GM12878 (cell line): ENCODE results near the gene APBB1IP. TPM values are rescaled to one million over a fixed set of nuclear protein-coding genes. Genes with fewer than 3 reads are reported as not detected.

ENCODE experiments used
- BMI1 ChIP-seq: fragments of 450-650 bp; IDR thresholded peaks from 2 replicates; pipeline ENCODE4 v1.6.1; 2016; ENCODE audit warnings: mild to moderate bottlenecking, moderate library complexity, borderline replicate concordance
- CBFB ChIP-seq: IDR thresholded peaks from 2 replicates; pipeline ENCODE4 v1.6.1; 2016; ENCODE audit warnings: antibody characterized with exemption, low read depth
- ETV6 ChIP-seq, 2 experiments: fragments of 450-650 bp in 1 of 2; IDR thresholded peaks in 1 of 2; conservative IDR thresholded peaks in 1 of 2; 2 replicates each; pipeline ENCODE4 v1.6.1; 2014; ENCODE audit warnings: antibody characterized with exemption in 1 of 2, borderline replicate concordance in 1 of 2, low read depth in 1 of 2, mild to moderate bottlenecking in 1 of 2, moderate library complexity in 1 of 2
- FOXK2 ChIP-seq: fragments of 450-650 bp; IDR thresholded peaks from 2 replicates; pipeline ENCODE4 v1.6.1; 2017; ENCODE audit warnings: mild to moderate bottlenecking, moderate library complexity
- HDGF ChIP-seq: fragments of 450-650 bp; IDR thresholded peaks from 2 replicates; pipeline ENCODE4 v1.6.1; 2016; ENCODE audit warnings: antibody characterized with exemption
- IKZF1 ChIP-seq: fragments of 450-650 bp; conservative IDR thresholded peaks from 2 replicates; pipeline ENCODE4 v1.6.1; 2017; ENCODE audit warnings: antibody characterized with exemption, mild to moderate bottlenecking
- IKZF2 ChIP-seq, 2 experiments: fragments of 450-650 bp; IDR thresholded peaks; 2 replicates each; pipeline ENCODE4 v1.6.1; 2017; ENCODE audit warnings: mild to moderate bottlenecking in 2 of 2, moderate library complexity in 2 of 2
- POLR2AphosphoS5 ChIP-seq: IDR thresholded peaks from 2 replicates; pipeline ENCODE4 v1.6.1; 2011; ENCODE audit warnings: mild to moderate bottlenecking, low read length, inconsistent platforms
- SMARCA5 ChIP-seq: fragments of 450-650 bp; IDR thresholded peaks from 2 replicates; pipeline ENCODE4 v1.6.1; 2017; ENCODE audit warnings: mild to moderate bottlenecking
- SPI1 ChIP-seq: IDR thresholded peaks from 2 replicates; pipeline ENCODE4 v1.6.1; 2011; ENCODE audit warnings: low read depth, mild to moderate bottlenecking, low read length, moderate library complexity, borderline replicate concordance; ENCODE audit not compliant: insufficient read depth
- polyA plus RNA-seq, 11 experiments: library from polyadenylated mRNA; depleted of rRNA in 4 of 11; unstranded in 6 of 11; stranded (reverse) in 5 of 11; fragments of >200 nt; fragmentation: Nextera tagmentation in 4 of 11; fragmentation: Illumina TruSeq in 1 of 11; extraction: Ambion mirVana in 4 of 11; extraction: Trizol in 1 of 11; gene quantifications; 1 replicate in 1 of 11; 2 replicates in 10 of 11; pipeline versions ENCODE4 v1.2.1 to v1.2.3, GENCODE V29; 2011 to 2016; ENCODE audit warnings: inconsistent platforms in 2 of 11, missing spikeins in 2 of 11, low read depth in 1 of 11
- total RNA-seq, 4 experiments: library from RNA; depleted of rRNA in 3 of 4; stranded (reverse); fragments of >200 nt in 3 of 4; fragmentation: Illumina TruSeq in 1 of 4; extraction: Trizol in 1 of 4; gene quantifications; 2 replicates each; pipeline versions ENCODE4 v1.2.1 to v1.2.3, GENCODE V29; 2013 to 2021
- TF ChIP-seq, protein P1 (sequence below), 3 experiments: IDR thresholded peaks in 2 of 3; conservative IDR thresholded peaks in 1 of 3; 2 replicates each; pipeline ENCODE4 v1.5.1; 2011; ENCODE audit warnings: low read depth in 3 of 3, low read length in 3 of 3, mild to moderate bottlenecking in 3 of 3, control low read depth in 2 of 3, moderate library complexity in 2 of 3, inconsistent platforms in 1 of 3, mixed read lengths in 1 of 3; ENCODE audit not compliant: control insufficient read depth in 2 of 3, insufficient read depth in 1 of 3; ENCODE audit errors: extremely low read depth in 1 of 3
- TF ChIP-seq, protein P2 (sequence below): fragments of 450-650 bp; IDR thresholded peaks from 2 replicates; pipeline ENCODE4 v1.6.1; 2017; ENCODE audit warnings: low read depth, mild to moderate bottlenecking, moderate library complexity
- TF ChIP-seq, protein P3 (sequence below): IDR thresholded peaks from 2 replicates; pipeline ENCODE4 v1.6.1; 2011; ENCODE audit warnings: low read depth, mild to moderate bottlenecking, low read length, moderate library complexity, borderline replicate concordance; ENCODE audit errors: extremely low read depth

The APBB1IP gene
- total and polyA plus RNA-seq, 10 of the 15 experiments (the other 5 are each of a cell fraction or from before 2014, with no cell fraction given) = 7.3 to 67.4 (median 19.9) TPM

DNA sequence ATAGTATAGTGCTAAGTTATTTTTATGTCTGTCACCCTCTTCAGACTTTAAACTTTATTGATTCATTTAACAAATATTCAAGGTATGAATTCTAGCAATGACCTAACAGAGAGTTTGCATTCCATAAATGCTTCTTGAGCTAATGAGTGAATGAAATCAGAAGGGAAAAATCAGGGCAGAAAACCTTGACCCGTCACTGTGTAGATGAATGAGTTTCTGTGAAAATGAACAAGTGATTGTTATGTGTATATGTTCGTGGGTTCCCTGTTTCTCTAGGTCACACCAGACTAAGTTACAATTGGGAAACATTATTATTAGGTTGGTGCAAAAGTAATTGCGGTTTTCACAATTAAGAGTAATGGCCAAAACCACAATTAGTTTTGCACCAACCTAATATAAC is 30.1 kb downstream of the APBB1IP start (continued):
- no peak for TF ChIP-seq SMARCA5
- no peak for TF ChIP-seq HDGF
- no peak for TF ChIP-seq ETV6 (conservative IDR thresholded peaks at IDR 0.05 in 1 of 2, IDR thresholded peaks at IDR 0.05 in 1 of 2; ENCODE audit: borderline replicate concordance in 1 of 2, low read depth in 1 of 2)
- no peak for TF ChIP-seq FOXK2
- no peak for TF ChIP-seq POLR2AphosphoS5
- no peak for TF ChIP-seq BMI1
- TF ChIP-seq, protein P1, sequence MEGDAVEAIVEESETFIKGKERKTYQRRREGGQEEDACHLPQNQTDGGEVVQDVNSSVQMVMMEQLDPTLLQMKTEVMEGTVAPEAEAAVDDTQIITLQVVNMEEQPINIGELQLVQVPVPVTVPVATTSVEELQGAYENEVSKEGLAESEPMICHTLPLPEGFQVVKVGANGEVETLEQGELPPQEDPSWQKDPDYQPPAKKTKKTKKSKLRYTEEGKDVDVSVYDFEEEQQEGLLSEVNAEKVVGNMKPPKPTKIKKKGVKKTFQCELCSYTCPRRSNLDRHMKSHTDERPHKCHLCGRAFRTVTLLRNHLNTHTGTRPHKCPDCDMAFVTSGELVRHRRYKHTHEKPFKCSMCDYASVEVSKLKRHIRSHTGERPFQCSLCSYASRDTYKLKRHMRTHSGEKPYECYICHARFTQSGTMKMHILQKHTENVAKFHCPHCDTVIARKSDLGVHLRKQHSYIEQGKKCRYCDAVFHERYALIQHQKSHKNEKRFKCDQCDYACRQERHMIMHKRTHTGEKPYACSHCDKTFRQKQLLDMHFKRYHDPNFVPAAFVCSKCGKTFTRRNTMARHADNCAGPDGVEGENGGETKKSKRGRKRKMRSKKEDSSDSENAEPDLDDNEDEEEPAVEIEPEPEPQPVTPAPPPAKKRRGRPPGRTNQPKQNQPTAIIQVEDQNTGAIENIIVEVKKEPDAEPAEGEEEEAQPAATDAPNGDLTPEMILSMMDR (IDR thresholded peaks at IDR 0.05 in 2 of 3, conservative IDR thresholded peaks at IDR 0.05 in 1 of 3; ENCODE audit: control insufficient read depth in 2 of 3, extremely low read depth in 1 of 3, insufficient read depth in 1 of 3, low read depth in 3 of 3, low read length in 3 of 3) = no peak
- TF ChIP-seq SPI1 = no peak
- TF ChIP-seq, protein P2, sequence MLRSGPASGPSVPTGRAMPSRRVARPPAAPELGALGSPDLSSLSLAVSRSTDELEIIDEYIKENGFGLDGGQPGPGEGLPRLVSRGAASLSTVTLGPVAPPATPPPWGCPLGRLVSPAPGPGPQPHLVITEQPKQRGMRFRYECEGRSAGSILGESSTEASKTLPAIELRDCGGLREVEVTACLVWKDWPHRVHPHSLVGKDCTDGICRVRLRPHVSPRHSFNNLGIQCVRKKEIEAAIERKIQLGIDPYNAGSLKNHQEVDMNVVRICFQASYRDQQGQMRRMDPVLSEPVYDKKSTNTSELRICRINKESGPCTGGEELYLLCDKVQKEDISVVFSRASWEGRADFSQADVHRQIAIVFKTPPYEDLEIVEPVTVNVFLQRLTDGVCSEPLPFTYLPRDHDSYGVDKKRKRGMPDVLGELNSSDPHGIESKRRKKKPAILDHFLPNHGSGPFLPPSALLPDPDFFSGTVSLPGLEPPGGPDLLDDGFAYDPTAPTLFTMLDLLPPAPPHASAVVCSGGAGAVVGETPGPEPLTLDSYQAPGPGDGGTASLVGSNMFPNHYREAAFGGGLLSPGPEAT = 0 out of 2 replicates have a peak, but pooled peaks have one; percentile 17
- TF ChIP-seq IKZF2 (IDR thresholded peaks at IDR 0.05) = peak in 1 of 2 experiments; percentile 13; a peak in 1 of 4 replicates
- no peak for TF ChIP-seq CBFB
- TF ChIP-seq, protein P3, sequence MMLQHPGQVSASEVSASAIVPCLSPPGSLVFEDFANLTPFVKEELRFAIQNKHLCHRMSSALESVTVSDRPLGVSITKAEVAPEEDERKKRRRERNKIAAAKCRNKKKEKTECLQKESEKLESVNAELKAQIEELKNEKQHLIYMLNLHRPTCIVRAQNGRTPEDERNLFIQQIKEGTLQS = no peak
- peak; percentile 47 for TF ChIP-seq IKZF1
